ENCODE measurements around the gene CAMK2A. TPM values are rescaled to one million over a fixed set of nuclear protein-coding genes. Genes with fewer than 3 reads are reported as not detected.

Gene CAMK2A
- total and polyA plus RNA-seq, 9 donors = 0.12 to 1.3 (median 0.62) TPM

DNA sequence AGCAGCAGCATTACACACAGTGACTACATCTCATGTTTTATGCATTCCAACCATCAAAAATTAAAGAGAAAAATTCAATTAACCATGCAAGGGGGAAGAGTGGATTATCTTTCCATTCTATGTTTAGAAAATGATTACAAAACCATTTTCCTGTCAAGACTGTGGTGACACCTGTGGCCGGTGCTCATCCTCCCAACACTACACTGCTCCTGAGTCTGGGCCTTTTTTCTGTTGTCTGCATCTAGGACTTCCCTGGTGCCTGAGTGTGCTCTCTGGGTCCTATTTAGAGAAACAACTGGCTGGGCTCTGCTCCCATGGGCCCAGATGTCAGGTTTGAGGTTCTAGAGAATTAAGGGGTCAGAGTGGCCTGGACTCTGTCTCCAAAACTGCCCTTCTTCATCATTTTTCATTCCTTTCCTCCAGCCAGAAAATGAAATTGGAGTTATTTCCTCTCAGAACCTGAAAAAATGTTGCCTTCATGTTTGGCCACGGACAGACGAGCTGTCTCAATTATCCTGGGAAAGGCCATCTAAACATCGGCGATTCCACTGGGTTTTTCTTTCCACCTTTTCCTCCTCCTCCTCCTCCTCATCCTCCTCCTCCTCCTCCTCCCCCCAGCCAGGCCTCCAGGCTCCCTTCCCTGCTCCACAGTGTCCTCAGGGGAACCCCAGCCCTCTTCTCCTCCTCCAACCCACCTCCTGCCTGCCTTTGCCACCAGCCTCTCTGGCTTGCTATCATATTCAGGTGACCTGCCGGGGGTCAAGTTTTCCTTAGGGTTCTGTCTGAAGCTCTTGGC is 24.5 kb upstream of the CAMK2A start:
- Histone ChIP-seq H3K4me3 (no peak overlapping the region), H3K36me3 (no peaks in the 10 kb centered on the region), H3K9me3 (no peaks in the 10 kb centered on the region), H3K27ac (no peak overlapping the region), H3K27me3 (no peaks in the 10 kb centered on the region), H3K4me1 (ENCODE audit: insufficient read depth) (no peaks in the 10 kb centered on the region)
- intact Hi-C loops (cut with DNase I) = no loop called here
- no peak for DNase-seq
- TF ChIP-seq EP300 (IDR thresholded peaks at IDR 0.05) = no peak
- no peak for TF ChIP-seq POLR2A (IDR thresholded peaks at IDR 0.05)
- TF ChIP-seq, protein P1, sequence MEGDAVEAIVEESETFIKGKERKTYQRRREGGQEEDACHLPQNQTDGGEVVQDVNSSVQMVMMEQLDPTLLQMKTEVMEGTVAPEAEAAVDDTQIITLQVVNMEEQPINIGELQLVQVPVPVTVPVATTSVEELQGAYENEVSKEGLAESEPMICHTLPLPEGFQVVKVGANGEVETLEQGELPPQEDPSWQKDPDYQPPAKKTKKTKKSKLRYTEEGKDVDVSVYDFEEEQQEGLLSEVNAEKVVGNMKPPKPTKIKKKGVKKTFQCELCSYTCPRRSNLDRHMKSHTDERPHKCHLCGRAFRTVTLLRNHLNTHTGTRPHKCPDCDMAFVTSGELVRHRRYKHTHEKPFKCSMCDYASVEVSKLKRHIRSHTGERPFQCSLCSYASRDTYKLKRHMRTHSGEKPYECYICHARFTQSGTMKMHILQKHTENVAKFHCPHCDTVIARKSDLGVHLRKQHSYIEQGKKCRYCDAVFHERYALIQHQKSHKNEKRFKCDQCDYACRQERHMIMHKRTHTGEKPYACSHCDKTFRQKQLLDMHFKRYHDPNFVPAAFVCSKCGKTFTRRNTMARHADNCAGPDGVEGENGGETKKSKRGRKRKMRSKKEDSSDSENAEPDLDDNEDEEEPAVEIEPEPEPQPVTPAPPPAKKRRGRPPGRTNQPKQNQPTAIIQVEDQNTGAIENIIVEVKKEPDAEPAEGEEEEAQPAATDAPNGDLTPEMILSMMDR (IDR thresholded peaks at IDR 0.05) = no peak
- WGBS, 3 donors = 40 to 41% (median 40%) methylated on average over 6 of the region's 6 CpGs

DNA sequence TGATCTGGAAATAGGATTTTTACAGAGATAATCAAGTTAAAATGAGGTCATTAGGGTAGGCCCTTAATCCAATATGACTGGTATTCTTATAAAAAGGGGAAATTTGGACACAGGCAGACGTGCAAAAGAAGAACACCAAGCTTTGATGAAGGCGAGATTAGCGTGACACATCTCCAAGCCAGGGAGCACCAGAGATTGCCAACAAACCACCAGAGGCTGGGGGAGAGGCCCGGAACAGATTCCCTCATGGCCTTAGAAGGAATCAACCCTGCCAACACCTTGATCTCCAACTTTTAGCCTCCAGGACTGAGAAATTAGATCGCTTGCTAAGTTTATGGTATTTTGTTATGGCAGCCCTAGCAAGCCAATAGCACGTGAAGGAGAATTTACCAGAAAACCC is 23.9 kb upstream of the CAMK2A start:
- no peak for TF ChIP-seq EP300 (IDR thresholded peaks at IDR 0.05)
- TF ChIP-seq POLR2A (IDR thresholded peaks at IDR 0.05) = no peak
- TF ChIP-seq, protein P1 (IDR thresholded peaks at IDR 0.05) = no peak
- no peaks in the 10 kb centered on the region for H3K9me3 ChIP-seq
- DNase-seq = no peak
- H3K4me3 ChIP-seq = no peak overlapping the region
- 82 to 92% (median 90%) methylated on average over 6 of the region's 6 CpGs for WGBS, 3 donors
- intact Hi-C loops (cut with DNase I) = no loop called here
- no peaks in the 10 kb centered on the region for H3K36me3 ChIP-seq
- H3K4me1 ChIP-seq (ENCODE audit: insufficient read depth) = no peaks in the 10 kb centered on the region
- H3K27ac ChIP-seq = no peak overlapping the region
- no peaks in the 10 kb centered on the region for H3K27me3 ChIP-seq

DNA sequence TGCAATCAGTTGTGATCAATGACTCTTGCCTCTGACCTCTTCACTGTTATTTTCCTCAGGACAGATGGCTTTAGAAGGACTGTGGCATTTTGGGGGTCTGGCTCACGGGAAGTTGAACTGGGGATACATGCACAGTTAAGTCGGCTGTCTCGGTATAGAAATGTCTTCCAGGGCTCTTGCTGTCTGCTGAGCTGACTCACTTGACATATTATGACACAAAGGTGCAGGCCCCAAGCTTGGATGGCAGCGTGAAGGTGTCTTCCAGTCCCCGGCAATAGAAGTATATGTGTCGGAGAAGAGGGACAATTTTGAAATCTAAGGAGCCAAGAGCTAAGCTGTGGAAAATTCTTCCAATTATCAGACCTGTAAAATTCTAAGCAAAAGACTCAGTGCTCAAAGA is 22.9 kb upstream of the CAMK2A start:
- no peaks in the 10 kb centered on the region for H3K9me3 ChIP-seq
- intact Hi-C loops (cut with DNase I) = no loop called here
- no peak overlapping the region for H3K4me3 ChIP-seq
- H3K4me1 ChIP-seq (ENCODE audit: insufficient read depth) = no peaks in the 10 kb centered on the region
- TF ChIP-seq POLR2A (IDR thresholded peaks at IDR 0.05) (no peak), EP300 (IDR thresholded peaks at IDR 0.05) (no peak)
- TF ChIP-seq, protein P1 (IDR thresholded peaks at IDR 0.05) = no peak
- DNase-seq = no peak
- H3K27me3 ChIP-seq = no peaks in the 10 kb centered on the region
- H3K27ac ChIP-seq = no peak overlapping the region
- no peaks in the 10 kb centered on the region for H3K36me3 ChIP-seq
- 95 to 98% (median 96%) methylated on average over 6 of the region's 6 CpGs for WGBS, 3 donors

DNA sequence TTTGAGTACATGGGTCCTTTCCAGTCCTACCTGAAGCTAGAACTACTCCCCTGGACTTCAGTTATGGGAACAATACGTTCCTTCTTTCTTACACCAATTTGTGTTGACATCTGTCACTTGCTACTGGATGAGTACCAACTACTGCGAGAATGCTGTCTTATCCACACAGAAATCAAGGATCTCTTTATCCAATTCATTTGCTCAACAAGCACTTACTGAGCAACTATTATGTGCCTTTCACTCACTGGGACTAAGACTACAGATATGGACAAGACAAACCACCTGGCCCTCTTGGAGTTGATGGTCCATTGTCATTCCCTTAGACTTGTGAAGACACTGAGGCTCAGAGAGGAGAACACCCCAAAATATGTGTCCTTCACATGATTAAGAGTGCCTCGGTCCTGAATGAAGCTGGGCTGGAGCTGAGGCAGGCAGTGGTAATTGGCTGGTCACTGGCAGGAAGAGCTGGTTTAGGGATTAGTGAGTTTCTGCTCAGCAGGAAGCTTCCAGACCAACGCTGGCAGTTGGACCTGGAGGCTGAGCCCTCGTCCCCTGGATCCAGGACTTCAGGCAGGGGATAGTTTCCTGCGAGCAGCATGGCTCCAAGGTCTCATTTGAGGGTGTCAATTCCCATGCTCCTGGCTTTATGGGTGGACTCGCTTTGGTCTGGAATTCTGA is 21.6 kb upstream of the CAMK2A start:
- TF ChIP-seq POLR2A (IDR thresholded peaks at IDR 0.05) (no peak), EP300 (IDR thresholded peaks at IDR 0.05) (no peak)
- TF ChIP-seq, protein P1 (IDR thresholded peaks at IDR 0.05) = no peak
- no peaks in the 10 kb centered on the region for H3K9me3 ChIP-seq
- H3K36me3 ChIP-seq = no peaks in the 10 kb centered on the region
- H3K4me3 ChIP-seq = no peak overlapping the region
- H3K4me1 ChIP-seq (ENCODE audit: insufficient read depth) = no peaks in the 10 kb centered on the region
- no peaks in the 10 kb centered on the region for H3K27me3 ChIP-seq
- H3K27ac ChIP-seq = no peak overlapping the region
- intact Hi-C loops (cut with DNase I) = no loop called here
- WGBS, 3 donors = 87 to 91% (median 87%) methylated on average over 7 of the region's 7 CpGs
- no peak for DNase-seq
